GDM1 (cell line): ENCODE measurements around the gene CECR2.
"Not testable (repeated sequence)": the region's sequence is repeated elsewhere in the genome, so short reads cannot be mapped to it uniquely, and the experiment has no call there.

Source experiments
- DNase-seq: peaks from one replicate; lab custom pipeline; 2025; lab: John Stamatoyannopoulos, UW

The CECR2 gene

DNA sequence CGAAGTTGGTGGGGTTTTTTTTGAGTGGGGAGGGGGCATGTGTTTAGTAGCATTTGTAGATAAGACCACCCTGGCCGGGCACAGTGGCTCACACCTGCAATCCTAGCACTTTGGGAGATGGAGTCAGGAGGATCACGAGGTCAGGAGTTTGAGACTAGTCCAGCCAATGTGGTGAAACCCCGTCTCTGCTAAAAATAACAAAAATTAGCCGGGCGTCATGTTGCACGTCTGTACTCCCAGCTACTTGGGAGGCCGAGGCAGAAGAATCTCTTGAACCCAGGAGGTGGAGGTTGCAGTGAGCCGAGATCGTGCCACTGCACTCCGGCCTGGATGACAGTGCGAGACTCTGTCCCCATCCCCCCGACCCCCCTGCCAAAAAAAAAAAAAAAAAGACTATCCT is 34.6 kb downstream of the CECR2 start:
- no peak for DNase-seq

- DNase-seq, result no peak
Observed at GRCh38 chr22:17407643-17408042, 38.4 kb downstream of the CECR2 start.

DNA sequence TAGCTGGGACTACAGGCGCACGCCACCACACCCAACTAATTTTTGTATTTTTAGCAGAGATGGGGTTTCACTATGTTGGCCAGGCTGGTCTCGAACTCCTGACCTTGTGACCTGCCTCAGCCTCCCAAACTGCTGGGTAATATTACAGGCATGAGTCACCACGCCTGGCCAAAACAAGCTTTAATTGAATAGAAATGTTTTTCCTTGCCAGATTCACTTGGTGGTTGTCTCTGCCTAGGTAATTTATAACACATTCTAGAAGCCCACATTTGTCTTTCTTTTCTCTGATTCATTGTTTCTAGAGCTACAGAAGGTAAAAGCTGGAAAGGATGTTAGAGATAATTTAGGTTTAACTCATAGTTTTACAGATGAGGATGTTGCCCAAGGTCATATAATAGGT is 41.3 kb downstream of the CECR2 start:
- DNase-seq, result no peak

GRCh38 chr22:17411213-17411612 is 42.0 kb downstream of the CECR2 start:
- DNase-seq, result no peak

DNA sequence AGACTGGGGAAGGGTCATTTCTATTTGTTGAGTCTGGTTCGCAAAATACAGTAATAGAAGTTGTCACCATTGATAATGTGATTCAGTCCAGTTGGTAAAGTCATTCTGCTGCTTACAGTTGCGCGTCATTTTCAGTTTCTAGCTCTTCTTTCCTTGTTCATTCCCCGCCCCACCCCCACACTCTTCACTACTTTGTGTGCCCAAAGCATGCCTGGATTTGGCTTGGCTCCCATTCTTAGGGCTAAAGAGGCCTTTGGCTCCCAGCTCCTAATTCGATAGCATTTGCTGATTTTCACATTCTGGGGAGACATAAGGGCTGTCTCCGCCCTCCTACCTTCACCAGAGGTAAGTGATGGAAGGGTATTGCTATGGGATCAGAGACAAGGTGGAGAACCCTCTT is 43.0 kb downstream of the CECR2 start:
- no peak for DNase-seq

- DNase-seq, result no peak
Observed at GRCh38 chr22:17418890-17419324, 49.6 kb downstream of the CECR2 start.

DNA sequence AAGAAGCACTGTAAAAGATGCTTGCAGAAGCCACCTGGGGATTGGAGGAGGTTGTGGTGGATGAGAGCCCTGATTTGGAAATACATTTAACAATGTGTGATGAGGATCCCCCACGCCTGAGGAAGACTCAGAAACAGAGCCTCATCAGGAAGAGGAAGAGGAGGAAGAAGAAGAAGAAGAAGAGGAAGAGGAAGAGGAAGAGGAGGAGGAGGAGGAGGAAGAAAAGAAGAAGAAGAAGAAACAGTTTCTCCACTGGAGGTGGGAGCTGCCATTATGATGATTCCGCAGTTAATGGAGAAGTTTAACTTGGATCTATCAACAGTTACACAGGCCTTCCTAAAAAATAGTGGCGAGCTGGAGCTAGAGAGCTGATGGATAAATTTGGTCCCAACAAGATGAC is 50.1 kb downstream of the CECR2 start:
- no peak for DNase-seq

GRCh38 chr22:17422736-17423343 is 53.6 kb downstream of the CECR2 start:
- DNase-seq, result no peak

DNA sequence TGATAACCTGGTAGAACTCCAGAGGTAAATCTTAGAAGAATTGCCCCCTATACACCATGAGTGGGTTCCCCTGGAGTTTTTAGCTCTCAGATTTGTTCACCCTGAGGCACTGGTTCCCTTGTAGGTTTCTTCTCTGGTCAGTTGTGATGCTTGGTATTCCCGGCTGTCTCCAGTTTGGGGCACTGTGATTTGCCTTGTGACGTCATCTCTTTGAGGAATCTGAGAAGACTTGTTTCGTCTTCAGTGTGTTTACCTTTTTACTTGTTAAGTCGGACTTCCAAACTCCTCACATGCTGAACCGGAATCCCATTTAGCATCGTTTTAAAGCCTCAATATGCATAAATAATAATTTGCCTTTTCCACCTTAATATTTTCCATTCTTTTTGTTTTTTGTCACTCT is 54.4 kb downstream of the CECR2 start:
- DNase-seq, result no peak

GRCh38 chr22:17427528-17427927 is 58.3 kb downstream of the CECR2 start:
- not testable (repeated sequence) for DNase-seq

GRCh38 chr22:17429516-17429915 is 60.3 kb downstream of the CECR2 start:
- no peak for DNase-seq

DNA sequence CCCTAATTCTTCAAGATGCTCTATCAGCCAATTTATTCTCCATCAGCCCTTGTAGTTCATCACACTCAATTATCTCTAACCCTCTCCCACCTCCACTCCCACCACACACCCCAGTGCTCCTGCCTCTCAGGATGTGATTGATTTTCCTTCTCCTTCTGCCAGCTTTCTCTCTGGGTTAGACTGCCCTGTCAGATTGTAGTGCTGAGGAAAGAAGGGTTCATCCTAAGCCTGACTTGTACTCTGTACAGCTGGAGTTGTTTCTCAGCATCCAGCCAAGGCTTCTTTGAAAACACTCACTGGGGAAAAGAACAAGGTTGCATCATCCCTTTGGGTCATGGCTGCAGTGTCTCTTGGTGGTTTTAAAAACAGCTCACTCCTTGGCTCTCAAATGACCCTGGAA is 61.2 kb downstream of the CECR2 start:
- DNase-seq, result no peak

DNA sequence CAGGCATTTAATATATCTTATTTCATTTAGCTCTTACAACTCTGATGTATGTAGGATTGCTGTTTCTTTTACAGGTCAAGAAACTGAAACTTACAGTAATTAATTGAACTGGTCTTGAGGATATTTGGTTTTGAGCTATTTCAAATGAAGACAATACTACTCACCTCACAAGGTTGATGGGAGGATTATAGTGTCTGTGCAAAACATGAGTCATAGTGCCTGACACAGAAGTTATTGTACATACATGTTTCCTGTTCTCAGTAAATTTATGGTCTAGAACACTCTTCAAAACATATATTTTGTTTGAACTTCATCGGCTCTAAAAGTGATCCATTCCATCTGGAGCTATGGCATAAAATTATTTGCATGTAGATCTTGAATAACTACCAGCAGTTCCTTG is 61.9 kb downstream of the CECR2 start:
- no peak for DNase-seq

DNA sequence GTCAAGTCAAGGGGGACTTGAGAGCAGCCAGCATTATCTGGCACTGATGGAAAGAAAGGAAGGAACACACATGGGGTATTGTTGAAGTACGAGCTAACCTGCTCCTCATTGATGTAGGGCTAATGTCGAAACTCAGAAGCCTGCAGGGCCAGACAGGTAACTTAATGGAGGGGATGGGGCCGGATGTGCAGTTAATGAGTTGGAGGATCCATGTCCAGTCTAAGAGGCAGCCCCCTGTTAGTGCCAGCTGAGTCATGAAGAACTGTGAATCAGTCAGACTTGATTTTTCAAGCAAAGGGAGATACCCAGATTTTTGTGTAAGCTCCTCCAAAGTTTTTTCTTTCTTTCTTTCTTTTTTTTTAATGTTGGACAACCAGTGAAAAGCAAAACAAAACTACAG is 65.6 kb downstream of the CECR2 start:
- DNase-seq, result no peak

GRCh38 chr22:17435375-17435774 is 66.1 kb downstream of the CECR2 start:
- no peak for DNase-seq

DNA sequence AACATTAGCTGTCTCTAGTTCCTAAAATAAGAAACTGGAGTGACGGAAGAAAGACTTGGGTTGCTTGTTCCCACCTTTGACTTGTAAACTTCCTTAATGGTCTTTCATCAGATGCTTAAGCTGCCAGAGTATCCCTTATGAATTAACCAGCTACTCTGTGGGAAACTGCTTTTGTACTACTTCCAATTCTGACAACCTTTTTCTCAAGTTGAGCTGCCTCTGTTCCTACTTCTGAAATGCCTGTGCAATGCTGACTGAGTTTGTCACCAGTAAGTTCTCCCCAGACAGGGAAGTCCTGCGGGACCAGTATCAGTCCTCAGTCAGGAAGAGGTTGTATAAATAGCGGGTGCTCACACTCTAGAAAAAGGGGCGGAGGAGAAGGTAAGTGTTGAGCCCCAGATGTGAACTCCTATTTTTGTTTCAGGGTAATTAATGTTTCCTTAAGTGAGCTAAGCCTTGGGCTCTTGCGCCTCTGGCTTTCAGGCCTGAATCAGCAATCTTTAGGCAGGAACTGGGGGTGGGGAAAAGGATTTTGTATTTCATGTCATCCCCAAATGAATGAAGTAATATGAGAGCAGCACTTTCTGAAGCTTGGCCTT is 67.2 kb downstream of the CECR2 start:
- peak; percentile 16 for DNase-seq

GRCh38 chr22:17436981-17437412 is 67.7 kb downstream of the CECR2 start:
- DNase-seq, result no peak

DNA sequence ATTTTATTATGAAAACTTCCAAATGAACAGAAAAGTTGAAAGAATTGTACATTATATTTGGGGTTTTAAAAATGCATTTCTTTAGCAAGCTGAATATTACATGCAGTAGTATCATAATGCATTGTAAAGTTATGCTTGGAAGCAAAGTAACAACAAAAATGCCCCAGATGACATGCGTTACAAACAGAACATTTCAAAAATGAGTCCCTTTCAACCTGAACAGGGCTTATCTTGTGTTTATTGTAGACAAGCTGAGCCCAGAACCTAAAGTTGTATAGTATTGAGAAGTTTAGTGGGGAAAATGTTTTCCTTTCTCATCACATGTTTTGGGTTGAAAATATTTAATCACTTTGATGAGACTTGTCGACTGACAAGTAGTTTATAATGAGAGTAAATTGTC is 68.8 kb downstream of the CECR2 start:
- DNase-seq, result no peak

DNA sequence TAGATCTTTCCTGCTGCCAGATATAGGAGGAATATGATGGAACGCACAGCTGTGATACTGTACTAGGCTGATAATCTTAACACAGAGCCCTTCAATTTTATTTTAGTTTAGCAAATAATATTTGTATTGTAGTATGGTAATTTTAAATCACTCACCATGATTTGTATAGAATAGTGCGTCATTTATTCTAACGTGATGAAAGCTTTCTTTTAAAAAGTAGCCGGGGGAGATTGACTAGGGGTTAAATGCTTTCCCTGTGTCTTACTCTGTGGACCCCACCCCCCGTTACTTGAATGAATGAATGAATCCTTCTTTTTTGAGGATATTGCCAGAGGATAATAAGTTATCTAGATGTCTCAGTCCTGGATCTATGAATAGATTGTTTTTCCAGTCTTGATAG is 72.1 kb downstream of the CECR2 start:
- DNase-seq, result no peak

DNA sequence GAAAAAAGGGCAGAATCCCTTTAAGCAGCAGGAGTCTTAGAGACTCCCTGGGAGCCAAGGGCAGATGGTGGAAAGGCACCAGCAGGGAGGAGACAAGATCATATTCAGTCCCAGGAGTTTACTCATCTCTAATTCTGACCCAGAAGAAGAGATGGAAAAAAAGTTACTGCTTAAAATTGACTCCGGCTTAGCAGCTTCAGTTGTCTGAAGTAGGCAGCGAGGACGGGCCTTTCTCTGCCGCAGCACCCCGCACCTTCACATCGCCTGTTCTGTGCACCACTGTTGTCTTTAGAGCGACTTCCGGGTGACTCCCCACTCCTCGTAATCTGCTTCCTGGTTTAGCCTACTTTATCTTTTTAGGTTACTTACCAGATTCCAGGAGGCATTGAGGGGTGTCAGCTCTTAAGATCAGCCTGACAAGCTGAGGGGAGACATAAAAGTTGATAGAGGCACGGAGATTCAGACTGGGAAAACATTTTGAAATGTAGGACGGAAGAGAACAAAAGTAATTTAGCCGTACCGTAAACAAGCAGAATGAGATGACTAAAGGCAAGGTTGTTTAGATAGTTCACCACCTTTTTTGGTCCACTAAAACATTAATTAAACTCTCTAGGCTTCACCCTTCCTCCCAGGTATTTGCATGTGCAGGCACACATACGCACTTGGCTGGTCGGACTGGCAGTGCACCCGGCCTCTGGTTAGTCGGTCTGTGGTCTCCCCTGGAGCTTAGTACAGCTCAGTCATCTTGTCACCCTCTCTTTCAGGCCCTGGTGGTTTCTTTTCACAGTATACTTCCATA is 74.3 kb downstream of the CECR2 start:
- DNase-seq, result no peak

GRCh38 chr22:17444204-17444504 is 74.9 kb downstream of the CECR2 start:
- no peak for DNase-seq

DNA sequence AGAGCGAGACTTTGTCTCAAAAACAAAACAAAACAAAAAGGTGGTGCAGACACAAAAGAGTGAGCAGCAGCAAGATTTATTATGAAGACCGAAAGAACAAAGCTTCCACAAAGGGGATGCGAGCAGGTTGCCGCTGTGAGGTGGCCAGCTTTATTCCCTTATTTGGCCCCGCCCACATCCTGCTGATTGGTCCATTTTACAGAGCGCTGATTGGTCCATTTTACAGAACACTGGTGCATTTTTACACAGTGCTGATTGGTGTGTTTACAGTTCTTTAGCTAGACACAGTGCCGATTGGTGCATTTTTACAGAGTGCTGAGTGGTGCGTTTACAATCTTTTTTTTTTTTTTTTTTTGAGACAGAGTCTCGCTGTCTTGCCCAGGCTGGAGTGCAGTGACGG is 77.4 kb downstream of the CECR2 start:
- DNase-seq, result no peak

DNA sequence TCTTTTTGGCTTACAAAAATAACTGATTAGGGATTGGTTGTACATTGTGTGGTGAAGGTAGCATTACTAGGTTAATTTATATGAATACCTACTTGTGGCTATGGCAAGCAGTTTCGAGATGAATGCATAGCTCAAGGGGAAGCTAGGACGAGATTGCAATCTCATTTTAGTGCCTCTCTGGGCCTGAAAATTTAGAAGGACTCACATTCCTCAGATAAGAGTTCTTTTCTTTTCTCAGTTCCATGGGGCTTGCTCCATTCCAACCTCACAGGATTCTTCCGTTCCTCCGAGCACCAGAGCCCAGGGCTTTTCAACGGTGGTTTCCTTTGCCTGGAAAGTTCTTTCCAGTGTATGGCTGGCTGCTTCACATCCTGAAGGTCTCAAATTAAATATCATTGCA is 82.1 kb downstream of the CECR2 start:
- DNase-seq, result no peak

- DNase-seq, result no peak
Observed at GRCh38 chr22:17460895-17461294, 91.6 kb downstream of the CECR2 start.
